ENCODE data around the gene LIFR.

The LIFR gene

GRCh38 chr5:38547257-38547656 lies 9.2 kb downstream of the LIFR start:
- no peak overlapping the region for H3K27ac ChIP-seq (ENCODE audit: low read length)
- DNase-seq, result no peak
- H2AFZ ChIP-seq (ENCODE audit: low read depth, low read length), result no peak overlapping the region
- ATAC-seq (ENCODE audit: insufficient read depth, low read depth), result no peak
- no peak overlapping the region for H3K4me3 ChIP-seq (ENCODE audit: low read depth in 1 of 2, low read length in 2 of 2)
- no peaks in the 10 kb centered on the region for H3K4me1 ChIP-seq (ENCODE audit: insufficient read depth, low read length)
- no peaks in the 10 kb centered on the region for H3K79me2 ChIP-seq (ENCODE audit: insufficient read depth, low read length)
- H3K9me3 ChIP-seq (ENCODE audit: insufficient read depth, low read length, severe bottlenecking), result no peaks in the 10 kb centered on the region
- TF ChIP-seq, protein P1, sequence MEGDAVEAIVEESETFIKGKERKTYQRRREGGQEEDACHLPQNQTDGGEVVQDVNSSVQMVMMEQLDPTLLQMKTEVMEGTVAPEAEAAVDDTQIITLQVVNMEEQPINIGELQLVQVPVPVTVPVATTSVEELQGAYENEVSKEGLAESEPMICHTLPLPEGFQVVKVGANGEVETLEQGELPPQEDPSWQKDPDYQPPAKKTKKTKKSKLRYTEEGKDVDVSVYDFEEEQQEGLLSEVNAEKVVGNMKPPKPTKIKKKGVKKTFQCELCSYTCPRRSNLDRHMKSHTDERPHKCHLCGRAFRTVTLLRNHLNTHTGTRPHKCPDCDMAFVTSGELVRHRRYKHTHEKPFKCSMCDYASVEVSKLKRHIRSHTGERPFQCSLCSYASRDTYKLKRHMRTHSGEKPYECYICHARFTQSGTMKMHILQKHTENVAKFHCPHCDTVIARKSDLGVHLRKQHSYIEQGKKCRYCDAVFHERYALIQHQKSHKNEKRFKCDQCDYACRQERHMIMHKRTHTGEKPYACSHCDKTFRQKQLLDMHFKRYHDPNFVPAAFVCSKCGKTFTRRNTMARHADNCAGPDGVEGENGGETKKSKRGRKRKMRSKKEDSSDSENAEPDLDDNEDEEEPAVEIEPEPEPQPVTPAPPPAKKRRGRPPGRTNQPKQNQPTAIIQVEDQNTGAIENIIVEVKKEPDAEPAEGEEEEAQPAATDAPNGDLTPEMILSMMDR (IDR thresholded peaks at IDR 0.05; ENCODE audit: borderline replicate concordance, extremely low read depth, low read length, poor library complexity, severe bottlenecking), result no peak
- no peak for TF ChIP-seq EZH2 (IDR thresholded peaks at IDR 0.05; ENCODE audit: borderline replicate concordance, low read depth, low read length, severe bottlenecking)
- H3K36me3 ChIP-seq (ENCODE audit: insufficient read depth, low read length), result no peaks in the 10 kb centered on the region
- H4K20me1 ChIP-seq (ENCODE audit: insufficient read depth, low read length), result no peaks in the 10 kb centered on the region
- no peak overlapping the region for H3K4me2 ChIP-seq (ENCODE audit: insufficient read depth, low read length)
- peaks cover 2% of the 10 kb centered on the region for H3K27me3 ChIP-seq (ENCODE audit: insufficient read depth, low read length, poor library complexity)
- H3K9ac ChIP-seq (ENCODE audit: low read depth, low read length), result no peak overlapping the region

GRCh38 chr5:38546691-38547146 lies 9.7 kb downstream of the LIFR start:
- ATAC-seq (ENCODE audit: insufficient read depth, low read depth), result no peak
- Histone ChIP-seq H3K9ac (ENCODE audit: low read depth, low read length) (no peak overlapping the region), H4K20me1 (ENCODE audit: insufficient read depth, low read length) (no peaks in the 10 kb centered on the region), H3K4me3 (ENCODE audit: low read depth in 1 of 2, low read length in 2 of 2) (no peak overlapping the region), H3K79me2 (ENCODE audit: insufficient read depth, low read length) (no peaks in the 10 kb centered on the region), H3K36me3 (ENCODE audit: insufficient read depth, low read length) (no peaks in the 10 kb centered on the region), H3K4me2 (ENCODE audit: insufficient read depth, low read length) (no peak overlapping the region), H3K27ac (ENCODE audit: low read length) (no peak overlapping the region), H3K27me3 (ENCODE audit: insufficient read depth, low read length, poor library complexity) (no peaks in the 10 kb centered on the region), H3K4me1 (ENCODE audit: insufficient read depth, low read length) (no peaks in the 10 kb centered on the region), H3K9me3 (ENCODE audit: insufficient read depth, low read length, severe bottlenecking) (no peaks in the 10 kb centered on the region), H2AFZ (ENCODE audit: low read depth, low read length) (no peak overlapping the region)
- DNase-seq, result no peak
- TF ChIP-seq, protein P1 (IDR thresholded peaks at IDR 0.05; ENCODE audit: borderline replicate concordance, extremely low read depth, low read length, poor library complexity, severe bottlenecking), result no peak
- TF ChIP-seq EZH2 (IDR thresholded peaks at IDR 0.05; ENCODE audit: borderline replicate concordance, low read depth, low read length, severe bottlenecking), result no peak

DNA sequence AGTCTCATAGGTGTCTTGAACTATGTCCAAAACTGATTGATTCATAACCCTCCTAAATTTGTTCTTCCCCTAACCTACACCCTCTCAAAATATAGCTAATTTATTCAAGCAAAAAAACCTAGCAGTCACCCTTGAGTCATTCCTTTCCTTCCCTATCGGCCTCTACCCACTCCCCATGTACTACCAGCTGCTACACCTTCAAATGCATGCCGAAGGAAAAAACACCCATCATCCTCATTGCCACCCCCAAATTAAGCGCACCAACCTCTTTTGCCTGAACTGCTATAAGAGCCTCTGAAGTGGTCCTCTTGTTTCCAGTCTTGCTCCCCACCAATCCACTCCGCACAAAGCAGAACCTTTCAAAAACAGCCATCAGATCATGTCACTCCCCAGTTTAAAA lies 12.6 kb downstream of the LIFR start:
- DNase-seq (no peak), ATAC-seq (ENCODE audit: insufficient read depth, low read depth) (no peak)
- TF ChIP-seq, protein P1 (IDR thresholded peaks at IDR 0.05; ENCODE audit: borderline replicate concordance, extremely low read depth, low read length, poor library complexity, severe bottlenecking), result no peak
- no peak for TF ChIP-seq EZH2 (IDR thresholded peaks at IDR 0.05; ENCODE audit: borderline replicate concordance, low read depth, low read length, severe bottlenecking)
- no peaks in the 10 kb centered on the region for H3K9me3 ChIP-seq (ENCODE audit: insufficient read depth, low read length, severe bottlenecking)
- H3K36me3 ChIP-seq (ENCODE audit: insufficient read depth, low read length), result no peaks in the 10 kb centered on the region
- H3K4me2 ChIP-seq (ENCODE audit: insufficient read depth, low read length), result no peak overlapping the region
- no peak overlapping the region for H2AFZ ChIP-seq (ENCODE audit: low read depth, low read length)
- no peak overlapping the region for H3K27ac ChIP-seq (ENCODE audit: low read length)
- H3K4me1 ChIP-seq (ENCODE audit: insufficient read depth, low read length), result no peaks in the 10 kb centered on the region
- peaks cover 12% of the 10 kb centered on the region for H3K27me3 ChIP-seq (ENCODE audit: insufficient read depth, low read length, poor library complexity)
- no peak overlapping the region for H3K9ac ChIP-seq (ENCODE audit: low read depth, low read length)
- no peaks in the 10 kb centered on the region for H4K20me1 ChIP-seq (ENCODE audit: insufficient read depth, low read length)
- no peak overlapping the region for H3K4me3 ChIP-seq (ENCODE audit: low read depth in 1 of 2, low read length in 2 of 2)
- no peaks in the 10 kb centered on the region for H3K79me2 ChIP-seq (ENCODE audit: insufficient read depth, low read length)

DNA sequence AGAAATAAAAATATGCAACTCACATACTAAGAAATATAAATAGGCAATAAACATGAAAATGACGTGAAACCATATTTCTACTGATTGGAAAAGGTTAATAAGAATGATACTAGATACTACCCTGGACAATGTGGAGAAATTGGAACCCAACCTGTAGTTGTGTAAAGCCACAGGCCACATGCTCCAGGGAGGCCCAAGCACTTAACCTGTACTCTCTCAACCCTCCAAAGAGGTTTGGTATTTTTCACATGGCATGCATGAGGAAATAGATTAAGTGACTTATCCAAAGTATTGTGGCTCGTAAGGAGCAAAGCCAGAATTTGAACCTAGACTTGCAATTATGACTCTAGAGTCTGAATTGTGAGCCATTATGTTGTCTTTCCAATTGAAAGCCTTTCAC lies 13.4 kb downstream of the LIFR start:
- DNase-seq, result no peak
- H3K9me3 ChIP-seq (ENCODE audit: insufficient read depth, low read length, severe bottlenecking), result no peaks in the 10 kb centered on the region

More for the DNA sequence above, 13.4 kb downstream of the LIFR start:
- H3K4me1 ChIP-seq (ENCODE audit: insufficient read depth, low read length), result no peaks in the 10 kb centered on the region
- no peak for ATAC-seq (ENCODE audit: insufficient read depth, low read depth)
- no peak overlapping the region for H3K4me2 ChIP-seq (ENCODE audit: insufficient read depth, low read length)
- H3K79me2 ChIP-seq (ENCODE audit: insufficient read depth, low read length), result no peaks in the 10 kb centered on the region
- H3K4me3 ChIP-seq (ENCODE audit: low read depth in 1 of 2, low read length in 2 of 2), result no peak overlapping the region
- TF ChIP-seq, protein P1 (IDR thresholded peaks at IDR 0.05; ENCODE audit: borderline replicate concordance, extremely low read depth, low read length, poor library complexity, severe bottlenecking), result no peak
- no peak for TF ChIP-seq EZH2 (IDR thresholded peaks at IDR 0.05; ENCODE audit: borderline replicate concordance, low read depth, low read length, severe bottlenecking)
- H4K20me1 ChIP-seq (ENCODE audit: insufficient read depth, low read length), result no peaks in the 10 kb centered on the region
- H2AFZ ChIP-seq (ENCODE audit: low read depth, low read length), result no peak overlapping the region
- H3K27me3 ChIP-seq (ENCODE audit: insufficient read depth, low read length, poor library complexity), result peaks cover 16% of the 10 kb centered on the region
- no peaks in the 10 kb centered on the region for H3K36me3 ChIP-seq (ENCODE audit: insufficient read depth, low read length)
- H3K27ac ChIP-seq (ENCODE audit: low read length), result no peak overlapping the region
- H3K9ac ChIP-seq (ENCODE audit: low read depth, low read length), result no peak overlapping the region

Data from DND-41 (cell line).